Dedifferentiated amniotic fluid mesenchymal stem cell (primary cell): ENCODE measurements around the gene NOC2L.
A peak's percentile ranks its signal among the peaks of the same experiment; 100 is the strongest.

Experiments used
- DNase-seq: peaks from one replicate; pipeline ENCODE4 v3.0.0-alpha.2; 2016; ENCODE audit errors: extremely low spot score

The NOC2L gene

DNA sequence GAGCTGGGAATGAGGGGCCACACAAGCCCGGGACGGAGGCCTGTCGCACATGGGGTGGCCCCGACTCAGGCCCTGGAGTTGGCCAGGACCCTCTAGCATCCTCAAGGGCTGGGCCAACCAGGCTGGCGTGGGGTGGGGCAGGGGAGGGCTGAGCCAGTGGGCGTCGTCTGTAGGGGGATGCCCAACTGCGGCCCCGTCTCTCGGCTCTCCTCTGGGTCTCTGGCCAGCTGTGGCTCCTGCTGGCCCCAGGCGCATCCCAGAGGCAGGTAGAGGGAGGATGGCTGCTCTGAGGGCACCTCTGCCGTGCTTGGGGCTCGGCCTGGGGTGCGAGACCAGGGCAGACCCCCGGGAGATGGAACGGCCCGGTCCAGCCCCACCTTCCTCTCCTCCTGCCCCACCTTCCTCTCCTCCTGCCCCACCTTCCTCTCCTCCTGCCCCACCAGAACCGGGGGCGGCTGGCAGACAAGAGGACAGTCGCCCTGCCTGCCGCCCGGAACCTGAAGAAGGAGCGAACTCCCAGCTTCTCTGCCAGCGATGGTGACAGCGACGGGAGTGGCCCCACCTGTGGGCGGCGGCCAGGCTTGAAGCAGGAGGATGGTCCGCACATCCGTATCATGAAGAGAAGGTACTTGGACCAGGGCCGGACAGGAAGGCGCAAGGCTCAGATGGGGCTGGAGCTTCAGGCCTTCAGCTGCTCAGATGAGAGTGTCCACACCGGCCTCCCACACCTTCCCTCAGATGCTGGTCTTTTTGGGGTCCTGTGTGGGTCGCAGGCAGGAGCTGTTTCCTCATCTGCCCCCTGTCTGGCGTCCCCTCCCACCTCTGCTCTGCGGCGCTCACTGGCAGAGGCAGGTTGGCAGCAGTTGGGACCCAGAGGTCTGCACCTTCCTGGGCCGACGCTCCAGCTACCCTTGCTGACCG, 29.1 kb downstream of the NOC2L start:
- DNase-seq, result no peak

DNA sequence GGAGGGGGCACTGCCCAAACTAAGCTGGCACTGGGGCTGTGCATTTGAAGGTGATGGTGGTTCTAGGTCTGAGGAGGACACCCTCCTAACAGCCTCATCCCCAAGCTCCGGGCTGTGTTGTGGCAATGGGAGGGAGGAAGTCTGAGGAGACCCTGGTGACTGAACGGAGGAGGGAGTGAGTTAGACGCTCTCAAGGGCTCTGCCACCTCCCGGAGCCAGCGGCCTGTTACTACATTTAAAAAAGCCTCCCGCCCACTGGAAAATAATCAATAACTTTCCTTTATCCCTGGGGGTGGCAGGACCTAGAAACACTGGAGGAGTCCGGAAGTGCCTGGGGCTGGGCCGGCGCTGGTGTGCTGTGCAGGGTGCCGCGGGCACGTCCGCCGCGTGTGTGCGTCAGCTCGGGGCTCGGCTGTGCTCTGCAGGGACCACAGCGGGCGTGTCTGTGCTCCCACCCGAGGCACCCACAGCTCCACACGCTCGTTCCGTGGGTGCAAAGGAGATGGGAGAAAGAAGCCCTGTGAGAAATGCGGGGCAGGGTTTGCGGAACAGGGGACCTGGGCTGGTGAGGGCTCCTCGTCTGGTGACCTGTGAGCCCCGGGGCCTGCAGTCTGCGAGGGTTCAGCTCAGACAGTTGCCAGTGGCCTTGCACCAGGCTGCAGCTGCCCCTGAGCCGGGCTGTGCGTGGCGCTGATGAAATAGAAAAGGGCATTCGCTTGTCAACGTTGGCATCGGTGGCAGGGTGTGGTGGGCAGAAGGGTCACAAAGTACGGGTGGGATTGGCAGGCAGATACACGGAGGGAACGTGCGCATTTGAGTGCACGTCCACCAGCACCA, 30.0 kb downstream of the NOC2L start:
- no peak for DNase-seq

DNA sequence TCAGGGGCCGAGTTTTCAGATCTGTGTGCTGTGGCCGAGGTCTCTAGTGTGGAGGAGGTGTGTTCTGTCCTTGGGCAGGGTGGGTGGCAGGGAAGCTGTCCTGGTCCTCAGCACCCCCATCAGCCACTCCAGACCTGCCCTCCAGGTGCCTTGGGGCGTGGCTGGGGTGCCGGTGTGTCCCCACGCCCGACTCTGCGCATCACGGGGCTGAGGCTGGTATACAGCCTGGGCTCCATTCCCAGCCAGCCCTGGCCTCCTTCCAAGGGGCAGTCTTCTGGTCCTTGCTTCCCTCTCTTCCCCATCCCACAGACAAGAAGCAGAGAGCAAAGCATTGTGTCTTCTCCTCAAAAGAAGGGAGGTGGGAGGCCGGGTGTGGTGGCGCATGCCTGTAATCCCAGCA, 31.3 kb downstream of the NOC2L start:
- DNase-seq, result no peak

DNA sequence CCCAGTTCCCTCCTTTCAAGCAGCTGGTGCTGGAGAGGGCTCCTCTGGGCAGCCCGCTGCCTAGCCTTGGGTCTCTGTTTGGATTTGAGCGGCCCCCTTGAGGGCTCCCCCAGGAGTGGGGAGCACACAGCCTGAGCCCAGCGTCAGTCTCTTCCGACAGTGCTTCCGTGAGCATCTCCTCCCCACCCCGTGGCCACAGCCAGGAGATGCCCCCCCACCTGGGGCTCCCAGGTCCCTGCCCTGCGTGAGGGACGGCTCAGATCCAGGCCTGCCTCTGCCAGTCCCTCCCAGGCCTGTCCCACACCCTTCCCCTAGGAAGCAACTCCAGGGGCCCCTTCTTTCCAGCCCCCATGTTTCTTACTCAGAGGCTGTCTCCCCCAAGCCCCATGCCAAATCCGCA, 31.8 kb downstream of the NOC2L start:
- DNase-seq, result no peak

DNA sequence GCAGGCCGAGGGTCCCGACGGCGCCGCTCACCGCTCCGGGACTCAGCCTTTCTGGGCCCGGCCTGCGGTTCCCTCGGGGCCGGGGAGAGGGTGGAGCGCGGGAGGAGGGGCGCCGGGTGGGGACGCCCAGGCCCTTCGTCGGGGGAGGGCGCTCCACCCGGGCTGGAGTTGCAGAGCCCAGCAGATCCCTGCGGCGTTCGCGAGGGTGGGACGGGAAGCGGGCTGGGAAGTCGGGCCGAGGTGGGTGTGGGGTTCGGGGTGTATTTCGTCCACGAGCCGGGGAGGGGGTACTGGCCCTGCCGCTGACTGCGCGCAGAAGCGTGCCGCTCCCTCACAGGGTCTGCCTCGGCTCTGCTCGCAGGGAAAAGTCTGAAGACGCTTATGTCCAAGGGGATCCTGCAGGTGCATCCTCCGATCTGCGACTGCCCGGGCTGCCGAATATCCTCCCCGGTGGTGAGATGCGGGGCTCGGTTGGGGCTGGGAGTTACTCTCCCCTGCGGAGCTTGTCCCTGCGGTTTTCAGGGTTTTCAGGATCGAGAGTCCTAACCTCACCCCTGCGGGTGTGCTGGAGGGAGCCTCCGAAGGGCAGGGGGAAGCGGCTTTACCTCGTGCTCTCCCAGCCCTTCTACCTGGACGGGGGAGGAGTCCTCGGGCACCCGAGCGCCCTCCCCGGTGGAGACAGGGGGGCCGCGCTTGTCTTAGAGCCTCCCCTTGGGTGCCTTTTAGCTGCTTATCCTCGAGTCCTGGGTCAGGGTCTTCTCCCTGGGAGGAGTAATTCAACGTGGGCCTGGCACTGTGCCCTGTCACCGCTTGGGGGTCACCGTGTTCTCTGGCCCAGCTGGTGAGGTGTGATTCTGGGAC, 33.3 kb downstream of the NOC2L start:
- no peak for DNase-seq

DNA sequence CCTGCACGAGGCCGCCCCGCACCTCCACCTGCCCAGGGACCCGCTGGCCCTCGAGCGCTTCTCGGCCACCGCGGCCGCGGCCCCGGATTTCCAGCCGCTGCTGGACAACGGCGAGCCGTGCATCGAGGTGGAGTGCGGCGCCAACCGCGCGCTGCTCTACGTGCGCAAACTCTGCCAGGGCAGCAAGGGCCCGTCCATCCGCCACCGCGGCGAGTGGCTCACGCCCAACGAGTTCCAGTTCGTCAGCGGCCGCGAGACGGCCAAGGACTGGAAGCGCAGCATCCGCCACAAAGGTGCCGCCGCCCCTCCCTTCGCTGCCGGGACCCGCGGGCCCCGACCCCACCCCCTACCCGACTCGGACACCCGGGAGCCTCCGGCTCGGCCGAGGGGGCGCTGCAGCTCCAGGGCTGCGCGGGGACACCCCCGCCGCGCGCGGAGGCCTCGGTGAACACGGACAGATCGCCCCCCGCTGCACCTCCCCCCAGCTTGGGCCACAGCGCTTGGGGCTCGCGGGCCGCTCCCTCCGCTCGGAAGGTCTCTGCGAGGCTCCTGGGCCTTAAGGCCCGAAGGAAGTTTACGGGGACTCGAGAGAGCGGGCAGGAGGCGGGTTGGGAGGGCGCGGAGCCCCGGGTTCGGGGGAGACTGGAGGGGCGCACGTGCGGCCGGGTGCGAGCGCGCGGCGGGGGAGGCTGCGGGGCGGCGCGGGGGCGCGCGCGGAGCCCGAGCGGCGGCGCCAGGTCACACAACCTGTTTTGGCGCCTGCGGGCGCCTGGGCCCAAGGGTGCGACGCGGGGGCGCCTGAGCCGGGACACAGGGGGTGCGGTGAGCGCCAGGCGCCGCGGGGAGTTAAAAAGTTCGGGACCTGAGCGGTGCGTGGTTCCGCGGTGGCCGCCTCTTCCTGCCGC, 34.1 kb downstream of the NOC2L start:
- DNase-seq, result no peak

DNA sequence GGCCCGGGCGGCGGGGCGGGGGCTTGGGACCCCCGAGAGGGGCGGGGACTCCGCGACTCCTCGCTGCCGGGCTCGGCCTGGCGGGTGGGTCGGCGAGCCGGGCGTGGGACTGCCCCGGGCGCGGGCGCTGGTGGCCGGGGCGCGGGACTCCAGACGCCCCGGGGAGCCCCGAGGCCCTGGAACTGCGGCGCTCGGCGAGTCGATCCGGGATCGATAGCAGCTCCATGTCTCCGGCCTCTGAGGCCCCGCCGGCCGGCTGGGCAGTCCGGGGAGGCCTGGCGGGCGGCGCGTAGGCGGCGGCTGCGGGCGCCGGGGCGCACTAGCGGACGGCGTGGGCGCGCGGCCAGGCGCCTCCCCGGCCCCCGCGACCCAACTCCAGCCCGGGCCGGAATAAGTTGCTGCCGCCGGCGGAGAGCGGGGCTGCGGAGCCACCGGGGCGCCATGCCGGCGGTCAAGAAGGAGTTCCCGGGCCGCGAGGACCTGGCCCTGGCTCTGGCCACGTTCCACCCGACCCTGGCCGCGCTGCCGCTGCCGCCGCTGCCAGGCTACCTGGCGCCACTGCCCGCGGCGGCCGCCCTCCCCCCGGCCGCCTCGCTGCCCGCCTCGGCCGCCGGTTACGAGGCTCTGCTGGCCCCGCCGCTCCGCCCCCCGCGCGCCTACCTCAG, 34.9 kb downstream of the NOC2L start:
- DNase-seq, result no peak

DNA sequence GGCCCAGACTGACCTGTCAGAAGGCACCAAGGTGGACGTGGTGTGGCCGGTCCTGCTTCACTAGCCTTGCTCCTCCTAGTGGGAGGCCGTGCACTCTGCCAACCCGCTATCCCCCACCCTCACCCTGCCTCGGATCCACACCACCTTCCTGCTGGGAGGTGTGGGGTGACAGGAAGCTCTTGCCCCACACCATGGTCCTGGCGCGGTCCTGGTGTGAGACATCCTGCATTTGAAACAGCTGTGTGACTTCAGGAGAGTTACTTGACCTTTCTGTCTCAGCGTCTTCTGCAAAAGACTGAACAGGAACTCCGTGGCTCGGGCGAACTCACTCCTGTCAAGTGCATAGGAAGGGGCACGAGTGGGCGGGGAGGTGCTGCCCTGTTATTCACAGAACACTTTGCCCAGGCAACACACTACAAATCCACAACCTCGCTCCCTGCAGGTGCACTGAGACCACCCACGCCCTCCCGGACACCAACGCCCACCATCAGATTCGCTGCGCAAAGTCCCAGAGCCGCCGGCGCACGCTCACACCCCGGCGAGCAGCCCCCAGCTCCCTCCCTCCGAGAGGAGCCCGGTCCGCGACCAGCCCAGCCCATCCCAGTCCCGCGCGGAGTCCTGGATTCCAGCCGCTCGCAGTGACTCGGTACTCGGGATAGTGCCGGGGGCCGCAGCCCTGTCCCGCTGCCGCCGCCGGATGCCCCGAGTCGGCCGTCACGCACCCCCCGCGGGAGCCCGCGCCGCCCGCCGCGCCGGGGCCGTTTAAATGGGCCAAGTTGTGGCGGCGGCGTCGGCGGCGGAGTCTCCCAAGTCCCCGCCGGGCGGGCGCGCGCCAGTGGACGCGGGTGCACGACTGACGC, 35.7 kb downstream of the NOC2L start, which contains the start of gene SAMD11:
Gene SAMD11, plus strand, starts transcription at position 793 of the 860 bp plus-strand sequence. CDS start 509 bp downstream, outside the sequence.
- DNase-seq, result peak; percentile 60

DNA sequence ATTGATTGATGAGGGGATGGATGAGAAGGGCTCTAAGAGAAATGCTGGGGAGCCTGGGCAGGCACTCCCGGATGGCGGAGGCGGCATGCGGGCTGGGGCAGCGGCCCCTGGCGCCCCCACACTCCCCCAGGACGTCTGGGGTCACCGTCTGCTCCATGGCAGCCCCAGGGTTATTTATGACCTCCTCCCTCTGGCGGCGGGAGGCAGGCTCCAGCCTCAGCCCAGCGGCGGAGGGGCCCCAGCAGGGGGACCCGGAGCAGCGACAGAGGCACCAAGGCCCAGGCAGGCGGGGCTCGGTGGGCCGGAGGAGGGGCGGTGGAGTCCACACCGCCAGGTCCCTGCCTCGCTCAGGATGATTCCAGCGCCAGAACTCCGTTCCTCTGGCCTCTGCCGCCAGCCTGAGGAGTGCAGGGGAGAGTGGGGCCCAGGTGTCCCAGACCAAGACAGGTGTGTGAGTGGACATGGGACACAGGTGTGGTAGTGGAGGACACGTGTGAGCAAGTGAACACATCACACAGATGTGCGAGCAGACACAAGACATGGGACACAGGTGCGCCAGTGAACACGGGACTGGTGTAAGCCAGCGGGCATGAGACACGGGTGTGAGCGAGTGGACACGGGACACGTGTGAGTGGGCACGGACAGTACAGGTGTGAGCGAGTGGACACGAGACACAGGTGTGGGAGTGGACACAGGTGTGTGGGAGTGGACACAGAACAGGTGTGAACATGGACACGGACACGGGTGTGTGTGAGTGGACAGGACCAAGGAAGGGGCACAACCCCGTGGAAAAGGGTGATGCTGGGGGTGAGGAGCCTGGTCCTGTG, 37.8 kb downstream of the NOC2L start:
- DNase-seq, result peak; percentile 59

DNA sequence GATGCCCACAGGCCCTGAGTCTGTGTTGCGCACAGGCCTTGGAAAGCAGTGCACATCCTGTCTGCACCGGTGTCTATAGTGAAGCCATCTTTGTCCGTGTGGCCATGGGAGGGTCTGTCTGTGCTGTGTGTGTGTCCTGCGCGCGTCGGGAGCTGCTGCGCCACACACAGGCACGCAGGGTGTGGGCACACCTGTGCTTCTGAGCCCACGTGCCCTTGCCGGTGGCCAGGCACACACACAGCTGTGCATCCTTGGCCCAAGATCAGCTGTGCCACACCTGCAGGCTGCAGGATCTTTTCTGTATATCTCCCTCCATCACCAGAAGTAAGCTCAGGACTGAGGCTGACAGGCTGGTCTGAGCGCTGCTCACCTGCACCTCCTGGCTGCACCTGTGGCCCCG, 38.5 kb downstream of the NOC2L start:
- no peak for DNase-seq

DNA sequence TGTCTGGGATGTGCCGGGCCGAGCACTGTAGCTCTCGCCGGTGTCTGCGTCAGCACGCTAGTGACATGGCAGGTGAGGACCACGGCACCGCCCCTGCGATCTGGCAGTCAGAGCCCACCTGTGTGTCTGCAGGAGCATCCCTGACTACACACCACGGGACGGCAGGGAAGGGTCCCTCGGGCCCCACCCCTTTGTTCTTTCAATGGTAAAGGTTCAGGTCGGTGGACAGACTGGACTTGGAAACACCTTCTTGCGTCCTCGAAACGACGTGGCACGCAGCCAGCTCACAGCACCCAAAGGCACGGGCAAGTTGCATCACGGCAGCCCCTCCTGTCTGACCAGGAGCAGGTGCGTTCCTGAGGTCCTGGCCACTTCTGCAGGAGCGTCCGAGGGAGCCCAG, 39.0 kb downstream of the NOC2L start:
- DNase-seq, result no peak

DNA sequence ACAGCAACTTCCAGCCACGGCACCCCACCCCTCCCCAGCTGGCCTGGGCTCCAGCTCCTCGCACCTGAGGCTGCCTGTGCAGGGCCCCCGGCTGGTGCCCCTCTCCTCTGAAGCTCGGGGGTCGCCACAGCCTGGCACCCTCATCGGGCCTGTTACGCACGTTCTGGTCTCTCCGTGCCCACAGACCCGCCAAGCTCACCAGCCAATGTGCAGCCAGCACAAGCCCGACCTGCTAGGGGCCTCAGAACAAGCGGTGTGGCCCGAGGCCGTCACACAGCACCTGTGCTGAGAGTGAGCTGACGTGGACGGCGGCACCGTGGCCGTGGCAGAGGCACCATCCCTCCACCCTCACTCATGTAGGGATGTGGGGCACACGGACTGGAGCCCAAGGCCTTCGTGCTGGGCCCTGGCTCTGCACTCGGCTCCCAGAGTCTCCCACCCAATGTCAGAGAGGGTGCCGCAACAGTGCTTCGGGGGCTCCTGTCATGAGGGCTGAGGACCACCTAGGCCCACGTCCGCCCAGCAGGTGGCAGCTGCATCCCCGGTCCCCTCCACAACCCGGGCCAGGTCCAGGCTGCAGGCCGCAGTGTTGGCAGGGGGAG, 39.7 kb downstream of the NOC2L start:
- no peak for DNase-seq

DNA sequence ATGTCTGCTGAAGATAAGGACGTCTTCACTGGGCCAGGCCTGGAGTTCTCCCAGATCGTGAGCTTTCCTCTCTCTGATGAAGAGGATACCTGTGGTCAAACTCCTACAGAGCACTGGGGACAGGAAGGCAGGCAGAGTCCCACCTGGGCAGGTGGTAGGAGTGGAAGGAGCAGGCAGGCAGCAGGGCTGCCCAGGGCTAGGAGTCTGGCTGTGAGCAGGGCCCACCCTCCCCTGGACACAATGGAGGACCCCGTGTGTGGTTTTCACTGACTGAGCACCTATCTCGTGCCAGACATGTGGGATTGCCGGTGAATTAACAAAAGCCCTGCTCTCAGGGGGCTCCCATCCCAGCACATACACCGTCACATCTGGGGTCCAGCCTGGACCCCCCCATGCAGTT, 40.2 kb downstream of the NOC2L start:
- no peak for DNase-seq

DNA sequence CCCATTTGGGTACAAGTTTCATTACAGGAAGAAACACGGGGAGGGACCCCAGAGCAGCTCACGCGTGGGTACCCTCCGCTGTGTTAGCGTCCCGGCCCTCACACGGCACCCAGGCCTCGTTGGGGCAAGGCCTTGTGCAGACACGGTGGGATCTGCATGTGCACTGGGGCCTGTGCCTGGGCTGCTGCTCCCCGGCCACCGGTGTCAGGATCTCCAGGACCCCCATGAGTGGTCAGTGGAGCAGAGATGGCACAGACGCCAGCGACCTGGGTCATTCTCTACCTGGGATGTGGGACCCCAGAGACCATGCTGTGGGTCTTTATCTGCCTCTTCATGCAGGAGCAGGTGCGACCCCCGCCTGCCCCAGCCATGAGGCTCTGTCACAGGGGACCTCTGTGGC, 40.7 kb downstream of the NOC2L start:
- DNase-seq, result no peak

DNA sequence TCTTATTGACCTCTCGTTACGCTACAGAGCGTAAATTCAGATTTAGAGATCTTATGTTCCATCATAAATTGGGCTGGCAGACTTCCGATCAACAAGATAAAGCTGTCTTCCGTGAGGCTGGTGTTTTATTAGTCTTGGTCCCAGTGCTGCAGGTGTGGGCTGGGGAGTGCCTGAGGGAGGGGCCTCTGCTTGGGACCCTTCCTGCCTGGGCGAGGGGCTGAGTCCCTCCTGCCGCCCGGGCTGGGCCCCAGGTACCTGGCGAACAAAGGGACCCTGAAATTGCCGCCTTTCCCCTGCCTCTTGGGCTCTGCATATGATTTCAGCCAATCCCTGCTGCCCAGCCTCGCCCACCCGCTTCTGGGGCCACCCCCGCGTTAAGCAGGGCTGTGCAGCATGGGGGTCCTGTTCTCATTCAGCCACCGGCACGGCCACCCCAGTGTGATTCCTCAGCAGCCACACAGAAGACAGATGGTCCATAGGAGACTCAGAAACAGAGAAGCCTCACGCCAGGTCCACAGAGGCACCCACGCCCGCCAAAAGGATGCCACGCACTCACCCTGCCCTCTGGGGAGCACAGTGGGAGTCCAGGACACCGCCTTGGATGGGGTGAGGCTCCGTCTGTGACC, 41.5 kb downstream of the NOC2L start:
- no peak for DNase-seq

DNA sequence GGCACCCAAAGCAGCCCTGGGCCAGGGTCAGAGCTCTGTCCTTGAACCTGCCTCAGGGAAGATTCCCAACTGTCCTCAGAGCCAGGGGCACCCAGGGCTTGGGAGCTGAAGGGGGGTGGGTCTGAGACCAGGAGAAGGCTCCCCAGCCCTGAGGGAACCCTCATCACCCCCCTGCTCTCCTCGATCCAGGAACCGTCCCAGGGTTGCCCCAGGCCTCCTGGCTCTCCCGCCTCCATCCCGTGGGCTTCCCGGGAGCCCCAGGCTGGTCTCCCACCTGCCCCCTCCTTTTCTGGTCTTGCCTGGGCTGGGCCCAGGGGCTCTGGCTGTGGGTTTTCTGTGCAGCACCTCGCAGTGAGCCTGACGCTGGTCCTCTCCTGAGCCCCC, 42.0 kb downstream of the NOC2L start:
- DNase-seq, result no peak
